Ishikawa (cell line): ENCODE results near the gene NLGN4X.

ENCODE experiments used
- CEBPB ChIP-seq: IDR thresholded peaks from 2 replicates; pipeline ENCODE4 v1.6.1; 2012
- CREB1 ChIP-seq: IDR thresholded peaks from 2 replicates; pipeline ENCODE4 v1.6.1; 2012; ENCODE audit warnings: low read depth
- EGR1 ChIP-seq: IDR thresholded peaks from 2 replicates; pipeline ENCODE4 v1.6.1; 2012
- EP300 ChIP-seq: IDR thresholded peaks from 2 replicates; pipeline ENCODE4 v1.6.1; 2012; ENCODE audit warnings: borderline replicate concordance
- FOXM1 ChIP-seq: IDR thresholded peaks from 2 replicates; pipeline ENCODE4 v1.6.1; 2012; ENCODE audit warnings: low read depth, borderline replicate concordance
- NFIC ChIP-seq: IDR thresholded peaks from 2 replicates; pipeline ENCODE4 v1.6.1; 2012
- RAD21 ChIP-seq: IDR thresholded peaks from 2 replicates; pipeline ENCODE4 v1.6.1; 2012; ENCODE audit warnings: low read depth
- TAF1 ChIP-seq: IDR thresholded peaks from 2 replicates; pipeline ENCODE4 v1.6.1; 2012; ENCODE audit warnings: low read depth, mild to moderate bottlenecking
- TCF12 ChIP-seq: IDR thresholded peaks from 2 replicates; pipeline ENCODE4 v1.6.1; 2012; ENCODE audit warnings: low read depth
- TEAD4 ChIP-seq: IDR thresholded peaks from 2 replicates; pipeline ENCODE4 v1.6.1; 2012
- YY1 ChIP-seq: IDR thresholded peaks from 2 replicates; pipeline ENCODE4 v1.6.1; 2012; ENCODE audit warnings: low read depth
- ZBTB7A ChIP-seq: IDR thresholded peaks from 2 replicates; pipeline ENCODE4 v1.6.1; 2012; ENCODE audit warnings: low read depth
- TF ChIP-seq, protein P1 (sequence below): IDR thresholded peaks from 2 replicates; pipeline ENCODE4 v1.6.1; 2012; ENCODE audit warnings: low read depth, mild to moderate bottlenecking
- TF ChIP-seq, protein P2 (sequence below): IDR thresholded peaks from 2 replicates; pipeline ENCODE4 v1.6.1; 2012
- TF ChIP-seq, protein P3 (sequence below): IDR thresholded peaks from 2 replicates; pipeline ENCODE4 v1.6.1; 2012

Gene NLGN4X

DNA sequence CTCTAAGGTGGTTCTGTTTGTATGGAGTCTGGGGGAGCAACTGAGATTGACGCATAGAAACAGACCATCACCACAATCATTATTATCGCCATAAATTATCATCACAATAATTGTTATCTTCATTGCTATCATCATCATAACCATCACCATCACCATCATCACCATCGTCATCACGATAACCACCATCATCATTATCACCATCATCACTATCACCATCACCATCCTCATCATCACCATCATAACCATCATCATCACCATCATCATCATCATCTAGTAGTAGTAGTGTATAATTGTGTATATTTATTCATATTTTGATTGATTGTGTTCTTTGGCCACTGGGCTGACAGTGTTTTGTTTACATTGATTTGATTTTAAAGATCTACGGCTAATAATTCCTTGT, 95.7 kb downstream of the NLGN4X start:
- TF ChIP-seq ZBTB7A (no peak), TCF12 (no peak), TEAD4 (no peak), FOXM1 (no peak), CREB1 (no peak), CEBPB (no peak), EP300 (no peak)
- TF ChIP-seq, protein P1, sequence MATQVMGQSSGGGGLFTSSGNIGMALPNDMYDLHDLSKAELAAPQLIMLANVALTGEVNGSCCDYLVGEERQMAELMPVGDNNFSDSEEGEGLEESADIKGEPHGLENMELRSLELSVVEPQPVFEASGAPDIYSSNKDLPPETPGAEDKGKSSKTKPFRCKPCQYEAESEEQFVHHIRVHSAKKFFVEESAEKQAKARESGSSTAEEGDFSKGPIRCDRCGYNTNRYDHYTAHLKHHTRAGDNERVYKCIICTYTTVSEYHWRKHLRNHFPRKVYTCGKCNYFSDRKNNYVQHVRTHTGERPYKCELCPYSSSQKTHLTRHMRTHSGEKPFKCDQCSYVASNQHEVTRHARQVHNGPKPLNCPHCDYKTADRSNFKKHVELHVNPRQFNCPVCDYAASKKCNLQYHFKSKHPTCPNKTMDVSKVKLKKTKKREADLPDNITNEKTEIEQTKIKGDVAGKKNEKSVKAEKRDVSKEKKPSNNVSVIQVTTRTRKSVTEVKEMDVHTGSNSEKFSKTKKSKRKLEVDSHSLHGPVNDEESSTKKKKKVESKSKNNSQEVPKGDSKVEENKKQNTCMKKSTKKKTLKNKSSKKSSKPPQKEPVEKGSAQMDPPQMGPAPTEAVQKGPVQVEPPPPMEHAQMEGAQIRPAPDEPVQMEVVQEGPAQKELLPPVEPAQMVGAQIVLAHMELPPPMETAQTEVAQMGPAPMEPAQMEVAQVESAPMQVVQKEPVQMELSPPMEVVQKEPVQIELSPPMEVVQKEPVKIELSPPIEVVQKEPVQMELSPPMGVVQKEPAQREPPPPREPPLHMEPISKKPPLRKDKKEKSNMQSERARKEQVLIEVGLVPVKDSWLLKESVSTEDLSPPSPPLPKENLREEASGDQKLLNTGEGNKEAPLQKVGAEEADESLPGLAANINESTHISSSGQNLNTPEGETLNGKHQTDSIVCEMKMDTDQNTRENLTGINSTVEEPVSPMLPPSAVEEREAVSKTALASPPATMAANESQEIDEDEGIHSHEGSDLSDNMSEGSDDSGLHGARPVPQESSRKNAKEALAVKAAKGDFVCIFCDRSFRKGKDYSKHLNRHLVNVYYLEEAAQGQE: no peak

DNA sequence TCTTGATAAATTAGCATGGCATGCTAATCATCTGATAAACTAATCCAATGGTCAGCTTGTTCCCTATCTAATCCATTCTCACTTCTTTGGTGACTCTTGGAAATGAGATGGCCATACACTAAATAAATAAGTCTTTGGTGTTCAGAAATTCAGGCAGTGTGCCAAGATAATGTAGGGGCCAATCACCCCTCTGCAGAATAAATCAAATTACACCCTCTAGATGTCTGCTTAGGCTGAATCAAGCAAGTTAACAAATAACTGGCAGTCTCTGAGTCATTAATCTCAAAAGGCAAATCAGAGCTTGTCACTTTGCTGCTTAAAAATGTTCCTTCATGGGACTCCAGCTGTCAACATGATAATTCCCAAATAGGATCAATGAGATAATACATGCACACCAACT, 97.4 kb downstream of the NLGN4X start:
- TF ChIP-seq TEAD4 (no peak), EP300 (no peak), ZBTB7A (no peak), EGR1 (no peak), TAF1 (no peak), NFIC (no peak), TCF12 (no peak), CEBPB (no peak), CREB1 (no peak), FOXM1 (no peak), YY1 (no peak), RAD21 (no peak)
- TF ChIP-seq, protein P1: no peak
- TF ChIP-seq, protein P2, sequence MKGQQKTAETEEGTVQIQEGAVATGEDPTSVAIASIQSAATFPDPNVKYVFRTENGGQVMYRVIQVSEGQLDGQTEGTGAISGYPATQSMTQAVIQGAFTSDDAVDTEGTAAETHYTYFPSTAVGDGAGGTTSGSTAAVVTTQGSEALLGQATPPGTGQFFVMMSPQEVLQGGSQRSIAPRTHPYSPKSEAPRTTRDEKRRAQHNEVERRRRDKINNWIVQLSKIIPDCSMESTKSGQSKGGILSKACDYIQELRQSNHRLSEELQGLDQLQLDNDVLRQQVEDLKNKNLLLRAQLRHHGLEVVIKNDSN: no peak
- TF ChIP-seq, protein P3, sequence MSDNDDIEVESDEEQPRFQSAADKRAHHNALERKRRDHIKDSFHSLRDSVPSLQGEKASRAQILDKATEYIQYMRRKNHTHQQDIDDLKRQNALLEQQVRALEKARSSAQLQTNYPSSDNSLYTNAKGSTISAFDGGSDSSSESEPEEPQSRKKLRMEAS: no peak

DNA sequence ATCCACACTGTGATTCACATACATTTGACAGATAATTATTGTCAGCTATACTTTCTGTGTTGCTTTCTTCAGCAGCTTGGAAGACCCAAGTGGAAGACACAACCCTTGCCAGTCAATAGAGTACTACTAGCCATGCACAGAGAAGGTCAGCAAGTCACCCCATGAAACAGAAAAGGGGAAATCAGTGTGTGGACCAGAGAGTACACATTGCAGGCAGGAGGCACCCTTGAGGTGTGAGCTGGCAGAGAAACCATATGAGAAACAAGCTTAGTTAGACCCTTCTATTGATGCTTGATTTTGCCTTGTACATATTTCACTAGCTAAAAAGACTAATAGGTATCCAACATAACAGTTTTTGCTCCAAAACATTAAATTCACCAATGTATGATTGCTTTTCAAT, 99.5 kb downstream of the NLGN4X start:
- TF ChIP-seq CEBPB (no peak), FOXM1 (no peak), CREB1 (no peak), TEAD4 (no peak), TCF12 (no peak), RAD21 (no peak), YY1 (no peak), EP300 (no peak), EGR1 (no peak), NFIC (no peak)
- TF ChIP-seq, protein P3: no peak
- TF ChIP-seq, protein P1: no peak
- TF ChIP-seq, protein P2: no peak

DNA sequence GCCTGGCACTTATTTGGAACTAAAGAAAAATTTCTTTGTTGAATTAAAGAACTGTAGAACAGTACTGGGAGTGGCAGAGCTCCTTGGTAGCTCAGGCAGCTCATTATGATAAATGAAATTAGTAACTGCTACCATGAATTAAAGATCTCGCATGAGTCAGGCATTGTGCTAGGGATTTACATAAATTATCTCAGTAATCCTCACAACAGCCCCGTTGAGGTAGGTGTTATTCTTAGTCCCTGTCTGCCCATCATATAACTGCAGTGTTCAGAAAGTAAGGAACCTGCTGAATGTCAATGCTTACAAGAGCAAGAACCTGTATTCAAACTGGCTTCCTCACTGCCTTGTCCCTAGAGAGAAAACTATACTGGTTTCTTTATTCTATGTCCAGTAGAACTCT, 108.3 kb downstream of the NLGN4X start:
- no peak for TF ChIP-seq NFIC
- TF ChIP-seq EP300: no peak
- no peak for TF ChIP-seq ZBTB7A
- TF ChIP-seq CREB1: no peak
- TF ChIP-seq FOXM1: no peak
- TF ChIP-seq EGR1: no peak
- TF ChIP-seq RAD21: no peak
- TF ChIP-seq, protein P3: no peak
- no peak for TF ChIP-seq YY1
- no peak for TF ChIP-seq CEBPB
- no peak for TF ChIP-seq TAF1
- TF ChIP-seq, protein P1: no peak
